GM12875 (cell line): ENCODE measurements around the gene LOC101059915.
A peak's percentile ranks its signal among the peaks of the same experiment; 100 is the strongest.
"Not testable (repeated sequence)": the region's sequence is repeated elsewhere in the genome, so short reads cannot be mapped to it uniquely, and the experiment has no call there.

Experiments
- H3K4me3 ChIP-seq: one replicate; pipeline ENCODE4 v1.5.1; 2011; ENCODE audit warnings: low read depth, low read length, control low read depth
- TF ChIP-seq, protein P1 (sequence below): IDR thresholded peaks from 2 replicates; pipeline ENCODE4 v1.5.1; 2011; ENCODE audit warnings: low read depth, mild to moderate bottlenecking, control low read depth, inconsistent platforms, low read length, moderate library complexity, borderline replicate concordance; ENCODE audit not compliant: insufficient read depth

The LOC101059915 gene

DNA sequence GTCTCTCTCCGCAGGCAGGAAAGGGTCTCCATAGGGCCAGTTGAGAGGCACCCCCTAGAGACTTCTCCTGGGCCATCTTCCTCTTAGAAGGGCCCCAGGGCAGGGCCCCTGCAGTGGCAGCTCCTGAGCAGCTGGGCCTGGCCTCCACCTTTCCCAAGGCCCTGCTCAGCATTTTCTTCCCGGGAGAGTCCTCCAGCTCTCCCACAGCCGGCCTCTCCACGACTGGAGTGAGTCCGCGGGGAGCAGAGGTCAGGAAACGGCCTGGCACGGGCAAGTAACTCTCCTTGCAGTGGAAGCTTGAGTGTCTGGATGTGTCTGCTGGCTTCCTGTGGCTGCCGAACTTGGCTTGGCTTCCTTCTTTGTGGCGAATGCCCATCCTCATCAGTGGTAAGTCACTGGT, 1.6 kb upstream of the LOC101059915 start:
- H3K4me3 ChIP-seq = no peak overlapping the region
- TF ChIP-seq, protein P1, sequence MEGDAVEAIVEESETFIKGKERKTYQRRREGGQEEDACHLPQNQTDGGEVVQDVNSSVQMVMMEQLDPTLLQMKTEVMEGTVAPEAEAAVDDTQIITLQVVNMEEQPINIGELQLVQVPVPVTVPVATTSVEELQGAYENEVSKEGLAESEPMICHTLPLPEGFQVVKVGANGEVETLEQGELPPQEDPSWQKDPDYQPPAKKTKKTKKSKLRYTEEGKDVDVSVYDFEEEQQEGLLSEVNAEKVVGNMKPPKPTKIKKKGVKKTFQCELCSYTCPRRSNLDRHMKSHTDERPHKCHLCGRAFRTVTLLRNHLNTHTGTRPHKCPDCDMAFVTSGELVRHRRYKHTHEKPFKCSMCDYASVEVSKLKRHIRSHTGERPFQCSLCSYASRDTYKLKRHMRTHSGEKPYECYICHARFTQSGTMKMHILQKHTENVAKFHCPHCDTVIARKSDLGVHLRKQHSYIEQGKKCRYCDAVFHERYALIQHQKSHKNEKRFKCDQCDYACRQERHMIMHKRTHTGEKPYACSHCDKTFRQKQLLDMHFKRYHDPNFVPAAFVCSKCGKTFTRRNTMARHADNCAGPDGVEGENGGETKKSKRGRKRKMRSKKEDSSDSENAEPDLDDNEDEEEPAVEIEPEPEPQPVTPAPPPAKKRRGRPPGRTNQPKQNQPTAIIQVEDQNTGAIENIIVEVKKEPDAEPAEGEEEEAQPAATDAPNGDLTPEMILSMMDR = no peak

DNA sequence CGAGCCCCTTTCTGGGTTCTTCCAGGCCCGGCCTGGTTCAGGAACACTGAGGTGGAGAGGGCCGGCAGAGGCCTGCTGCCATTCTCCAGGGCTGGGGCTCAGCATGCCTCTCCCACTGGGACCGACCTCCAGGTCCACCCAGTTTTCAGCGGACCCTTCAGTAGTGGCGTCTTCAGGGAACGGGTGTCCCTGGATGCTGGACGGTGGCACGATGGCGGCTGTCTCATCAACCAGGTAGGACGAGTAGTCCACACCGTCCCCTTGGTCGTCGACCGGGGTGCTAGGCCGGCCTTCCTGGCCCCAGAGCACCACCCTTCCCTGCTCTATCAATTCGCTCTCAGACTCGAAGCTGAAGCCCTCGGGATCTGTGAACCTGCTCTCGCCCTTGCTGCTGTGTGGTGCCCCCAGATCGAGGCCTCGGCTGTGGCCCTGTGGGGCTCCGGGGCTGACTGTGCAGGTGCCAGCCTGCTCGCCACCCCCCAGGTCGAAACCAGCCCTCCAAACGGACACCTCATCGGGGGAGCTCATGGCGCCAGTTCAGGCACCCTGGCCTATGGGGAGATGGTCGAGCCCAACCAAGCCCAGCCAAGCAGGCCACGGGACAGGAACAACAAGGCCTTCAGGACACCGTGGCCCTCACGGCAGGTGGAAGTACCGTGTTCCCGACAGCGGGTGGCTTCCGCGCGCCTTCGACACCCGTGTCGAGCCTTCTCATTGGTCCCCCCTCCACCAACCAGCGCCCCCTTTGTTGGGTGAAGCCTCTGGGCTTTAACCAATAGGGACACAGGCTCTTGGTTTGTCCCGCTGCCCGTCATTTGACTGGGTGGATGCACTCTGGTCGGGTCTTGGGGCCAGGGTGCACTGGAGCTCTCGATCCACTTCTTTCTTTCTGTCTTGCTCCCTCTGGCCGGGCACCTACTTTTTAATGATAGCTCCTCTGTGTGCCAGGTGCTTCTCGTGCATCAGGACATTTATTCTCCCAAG, 814 bp upstream of the LOC101059915 start:
- H3K4me3 ChIP-seq = no peak overlapping the region
- TF ChIP-seq, protein P1 = no peak

- no peak overlapping the region for H3K4me3 ChIP-seq
- TF ChIP-seq, protein P1 = no peak
Measured at GRCh38 chrX:71668248-71668595, 876 bp downstream of the LOC101059915 start.

DNA sequence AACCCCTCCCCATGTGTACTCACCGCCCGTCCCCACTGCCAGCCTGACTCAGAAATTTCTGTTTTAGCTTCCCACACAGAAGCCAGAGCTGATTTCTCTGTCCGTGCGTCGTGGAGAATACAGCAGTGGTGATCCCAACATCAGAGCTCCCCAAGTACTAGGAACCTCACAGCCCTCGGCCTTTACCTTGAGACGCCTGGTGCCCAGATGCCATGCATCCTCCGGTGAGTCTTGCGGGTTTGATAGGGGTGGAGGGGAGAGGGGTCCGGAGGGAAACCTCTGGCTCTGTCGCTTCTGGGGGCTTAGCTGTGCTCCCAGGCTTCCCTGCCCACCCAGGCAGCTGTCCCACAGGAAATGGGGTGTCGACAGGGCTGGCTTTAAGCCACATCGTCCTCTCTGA, 2.1 kb downstream of the LOC101059915 start:
- no peak overlapping the region for H3K4me3 ChIP-seq
- TF ChIP-seq, protein P1 = no peak

DNA sequence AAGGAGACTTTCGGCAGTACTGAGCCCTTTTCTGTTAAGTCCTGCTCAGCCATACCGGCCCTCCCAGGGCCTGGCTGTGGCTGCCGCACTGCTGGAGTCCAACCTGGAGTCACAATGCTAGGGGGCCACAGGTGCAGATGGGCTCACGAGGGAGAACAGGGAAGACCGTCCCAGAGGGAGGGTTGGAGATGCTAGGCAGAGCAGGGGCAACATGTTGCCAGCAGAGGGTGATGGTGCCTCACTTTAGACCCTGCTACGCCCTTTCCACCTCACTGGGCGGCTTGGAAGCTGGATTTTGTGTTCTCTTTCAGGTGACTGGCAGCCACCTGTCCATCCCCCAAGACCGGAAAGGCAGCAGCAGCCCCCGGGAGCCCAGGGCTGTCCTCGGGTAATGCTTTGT, 2.6 kb downstream of the LOC101059915 start:
- TF ChIP-seq, protein P1 = peak; percentile 52
- H3K4me3 ChIP-seq = not testable (repeated sequence)

DNA sequence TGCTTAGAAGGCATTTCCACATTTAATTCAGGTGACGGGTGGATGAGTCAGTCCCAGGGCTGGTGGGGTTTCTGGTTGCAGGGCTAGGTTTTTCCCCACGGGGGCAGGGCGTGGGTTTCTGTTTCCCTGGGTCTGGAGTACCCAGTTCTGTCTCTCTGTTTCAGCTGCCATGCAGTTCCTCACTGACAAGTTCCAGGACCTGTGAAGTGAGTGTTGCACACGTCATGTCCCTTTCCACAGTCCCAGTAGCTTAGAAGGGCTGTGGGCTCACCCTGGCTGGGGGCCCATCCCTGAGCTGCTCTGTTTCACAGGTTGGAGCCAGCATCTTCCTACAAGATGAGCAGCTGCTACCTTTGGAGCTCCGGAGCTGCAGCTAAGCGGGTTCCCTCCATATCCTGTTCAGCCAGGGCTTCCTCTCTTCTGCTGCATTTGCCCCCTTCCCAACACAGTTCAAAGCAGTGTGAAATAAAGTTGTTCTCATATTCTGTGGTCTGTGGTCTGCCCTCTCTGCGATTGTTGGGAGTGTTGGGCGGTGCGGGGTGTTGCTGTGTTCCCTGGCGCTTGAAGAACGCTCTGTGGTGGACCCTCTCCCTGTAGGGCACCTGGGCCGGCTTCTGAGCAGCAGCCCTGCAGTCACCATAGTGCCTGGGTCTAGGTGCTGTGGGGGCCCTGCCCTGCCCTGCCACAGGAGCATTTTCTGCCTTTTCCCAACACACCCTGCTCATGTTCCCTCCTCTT, 3.9 kb downstream of the LOC101059915 start:
- TF ChIP-seq, protein P1 = no peak
- no peak overlapping the region for H3K4me3 ChIP-seq
